HFF-Myc (cell line): ENCODE data around the gene CCIN.

Experiments used
- DNase-seq: peaks from one replicate; pipeline ENCODE4 v3.0.0-alpha.2; 2011; ENCODE audit warnings: low read depth; ENCODE audit errors: extremely low read depth
- H3K4me3 ChIP-seq: replicated peaks from 2 replicates; pipeline ENCODE4 v1.5.1; 2011; ENCODE audit warnings: low read depth, mild to moderate bottlenecking, control low read depth, low read length
- TF ChIP-seq, protein P1 (sequence below): IDR thresholded peaks from 2 replicates; pipeline ENCODE4 v1.5.1; 2012; ENCODE audit warnings: mild to moderate bottlenecking, low read depth, low read length, control low read depth; ENCODE audit errors: missing control alignments

The CCIN gene

DNA sequence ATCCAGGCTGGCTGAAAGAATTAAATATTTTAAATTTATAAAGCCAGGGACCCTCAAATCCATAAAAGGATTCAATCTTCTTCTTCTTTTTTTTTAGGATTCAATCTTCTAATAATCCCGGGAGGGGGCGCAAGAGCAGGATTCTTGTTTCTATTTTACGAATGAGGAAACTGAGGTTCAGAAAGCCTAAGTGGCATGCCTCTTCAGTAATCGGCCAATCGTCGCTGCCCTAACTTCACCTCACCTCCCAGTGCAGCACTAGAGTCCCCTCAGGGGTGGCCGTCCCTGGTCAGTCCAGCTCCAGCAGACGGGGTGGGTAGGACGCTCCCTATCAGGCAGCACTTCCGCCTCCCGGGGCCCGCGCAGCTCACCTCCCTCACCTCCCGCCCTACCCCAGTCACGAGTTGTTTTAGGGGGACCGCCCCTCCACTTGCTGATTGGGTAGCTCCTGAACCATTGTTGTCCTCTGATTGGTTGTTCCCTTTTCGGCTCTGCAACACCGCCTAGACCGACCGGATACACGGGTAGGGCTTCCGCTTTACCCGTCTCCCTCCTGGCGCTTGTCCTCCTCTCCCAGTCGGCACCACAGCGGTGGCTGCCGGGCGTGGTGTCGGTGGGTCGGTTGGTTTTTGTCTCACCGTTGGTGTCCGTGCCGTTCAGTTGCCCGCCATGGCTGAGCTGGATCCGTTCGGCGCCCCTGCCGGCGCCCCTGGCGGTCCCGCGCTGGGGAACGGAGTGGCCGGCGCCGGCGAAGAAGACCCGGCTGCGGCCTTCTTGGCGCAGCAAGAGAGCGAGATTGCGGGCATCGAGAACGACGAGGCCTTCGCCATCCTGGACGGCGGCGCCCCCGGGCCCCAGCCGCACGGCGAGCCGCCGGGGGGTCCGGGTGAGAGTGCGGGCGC lies 21.5 kb downstream of the CCIN start, which contains the start of gene CLTA:
TSS of gene CLTA (plus strand) at position 534 of the 902 bp plus-strand sequence. CDS start at position 670, 136 bp downstream.
- H3K4me3 ChIP-seq, result peak within 1 kb of the TSS; percentile 89
- peak; percentile 99 for DNase-seq
- TF ChIP-seq, protein P1, sequence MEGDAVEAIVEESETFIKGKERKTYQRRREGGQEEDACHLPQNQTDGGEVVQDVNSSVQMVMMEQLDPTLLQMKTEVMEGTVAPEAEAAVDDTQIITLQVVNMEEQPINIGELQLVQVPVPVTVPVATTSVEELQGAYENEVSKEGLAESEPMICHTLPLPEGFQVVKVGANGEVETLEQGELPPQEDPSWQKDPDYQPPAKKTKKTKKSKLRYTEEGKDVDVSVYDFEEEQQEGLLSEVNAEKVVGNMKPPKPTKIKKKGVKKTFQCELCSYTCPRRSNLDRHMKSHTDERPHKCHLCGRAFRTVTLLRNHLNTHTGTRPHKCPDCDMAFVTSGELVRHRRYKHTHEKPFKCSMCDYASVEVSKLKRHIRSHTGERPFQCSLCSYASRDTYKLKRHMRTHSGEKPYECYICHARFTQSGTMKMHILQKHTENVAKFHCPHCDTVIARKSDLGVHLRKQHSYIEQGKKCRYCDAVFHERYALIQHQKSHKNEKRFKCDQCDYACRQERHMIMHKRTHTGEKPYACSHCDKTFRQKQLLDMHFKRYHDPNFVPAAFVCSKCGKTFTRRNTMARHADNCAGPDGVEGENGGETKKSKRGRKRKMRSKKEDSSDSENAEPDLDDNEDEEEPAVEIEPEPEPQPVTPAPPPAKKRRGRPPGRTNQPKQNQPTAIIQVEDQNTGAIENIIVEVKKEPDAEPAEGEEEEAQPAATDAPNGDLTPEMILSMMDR, result peak; percentile 59

DNA sequence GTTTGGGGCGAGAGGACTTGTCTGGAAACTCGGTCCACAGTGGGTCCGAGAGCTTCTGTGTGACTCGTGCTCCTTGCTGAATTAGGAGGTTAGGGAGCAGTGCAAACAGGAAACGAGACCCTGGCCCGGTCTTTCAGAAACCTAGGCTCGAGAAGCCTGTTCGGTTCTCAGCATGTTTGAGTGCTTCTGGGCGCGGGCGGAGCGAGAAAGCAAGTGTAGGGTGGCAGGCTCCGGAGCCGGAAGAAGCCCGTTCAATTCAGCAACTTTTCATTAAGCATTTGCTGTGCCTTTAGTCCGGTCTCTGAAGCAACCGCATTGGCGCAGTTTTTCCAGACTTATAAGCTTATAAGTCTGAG lies 22.1 kb downstream of the CCIN start:
- TF ChIP-seq, protein P1, result no peak
- no peak for DNase-seq

DNA sequence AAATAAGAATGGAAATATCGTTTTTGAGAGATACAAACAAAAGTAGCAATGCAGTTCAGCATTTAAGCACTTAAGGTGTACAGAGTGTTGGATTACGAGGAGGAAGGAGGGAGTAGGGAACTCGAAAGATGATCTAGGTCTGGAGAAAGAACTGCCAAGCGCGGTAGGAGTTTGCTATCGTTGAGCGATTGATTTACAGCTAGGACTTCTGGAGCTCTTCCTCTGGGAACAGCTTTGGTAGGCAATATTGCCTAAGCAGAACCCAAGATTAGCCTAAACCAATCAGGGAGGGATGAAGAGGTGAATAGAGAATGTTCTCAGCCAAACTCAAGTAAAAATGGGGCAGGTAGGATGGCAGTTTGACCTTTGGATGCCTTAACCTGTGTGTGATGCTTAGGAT lies 22.5 kb downstream of the CCIN start:
- TF ChIP-seq, protein P1, result no peak
- peak overlapping the region; percentile 89 for H3K4me3 ChIP-seq
- no peak for DNase-seq

More for the DNA sequence above, 22.1 kb downstream of the CCIN start:
- peak overlapping the region; percentile 89 for H3K4me3 ChIP-seq

DNA sequence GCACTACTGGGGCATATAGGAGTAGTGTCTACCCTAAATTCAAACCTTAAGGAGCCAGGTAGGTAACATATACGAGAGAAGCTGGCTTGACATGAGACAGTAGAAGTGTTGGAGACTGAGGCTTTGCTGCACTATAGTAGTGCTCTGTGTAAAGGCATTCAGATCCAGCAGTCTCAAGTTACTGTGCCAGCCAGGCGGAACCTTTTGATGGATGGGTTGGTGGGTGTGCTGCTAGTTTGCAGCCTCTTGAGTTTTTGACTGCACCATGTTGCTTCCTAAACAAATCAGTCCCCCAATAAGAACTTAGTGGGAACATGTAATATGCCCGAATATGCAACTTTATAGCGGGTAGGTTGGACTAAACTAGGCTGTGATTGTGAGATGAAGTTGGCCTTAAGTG lies 23.0 kb downstream of the CCIN start:
- DNase-seq, result no peak
- TF ChIP-seq, protein P1, result no peak
- H3K4me3 ChIP-seq, result peak overlapping the region; percentile 89

DNA sequence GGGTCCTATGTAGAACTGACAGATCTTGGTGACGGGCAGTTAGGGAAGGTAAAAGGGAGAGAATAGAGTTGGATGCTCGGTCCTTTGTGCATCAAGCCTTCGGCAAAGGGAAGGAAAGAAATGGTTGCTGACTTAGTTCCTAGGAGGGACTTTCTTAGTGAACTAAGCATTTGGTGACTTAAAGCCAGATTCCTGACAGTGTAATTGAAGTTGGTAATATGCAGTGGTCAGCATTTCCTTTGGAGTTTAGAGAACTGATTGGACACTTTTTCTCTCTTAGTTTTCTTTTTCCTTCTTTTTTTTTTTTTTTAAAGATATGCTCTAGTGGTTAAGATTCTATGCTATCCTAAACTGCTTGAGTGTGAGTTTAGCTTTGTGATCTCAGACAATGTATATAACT lies 23.8 kb downstream of the CCIN start:
- H3K4me3 ChIP-seq, result peak overlapping the region; percentile 89
- DNase-seq, result no peak
- TF ChIP-seq, protein P1, result no peak

DNA sequence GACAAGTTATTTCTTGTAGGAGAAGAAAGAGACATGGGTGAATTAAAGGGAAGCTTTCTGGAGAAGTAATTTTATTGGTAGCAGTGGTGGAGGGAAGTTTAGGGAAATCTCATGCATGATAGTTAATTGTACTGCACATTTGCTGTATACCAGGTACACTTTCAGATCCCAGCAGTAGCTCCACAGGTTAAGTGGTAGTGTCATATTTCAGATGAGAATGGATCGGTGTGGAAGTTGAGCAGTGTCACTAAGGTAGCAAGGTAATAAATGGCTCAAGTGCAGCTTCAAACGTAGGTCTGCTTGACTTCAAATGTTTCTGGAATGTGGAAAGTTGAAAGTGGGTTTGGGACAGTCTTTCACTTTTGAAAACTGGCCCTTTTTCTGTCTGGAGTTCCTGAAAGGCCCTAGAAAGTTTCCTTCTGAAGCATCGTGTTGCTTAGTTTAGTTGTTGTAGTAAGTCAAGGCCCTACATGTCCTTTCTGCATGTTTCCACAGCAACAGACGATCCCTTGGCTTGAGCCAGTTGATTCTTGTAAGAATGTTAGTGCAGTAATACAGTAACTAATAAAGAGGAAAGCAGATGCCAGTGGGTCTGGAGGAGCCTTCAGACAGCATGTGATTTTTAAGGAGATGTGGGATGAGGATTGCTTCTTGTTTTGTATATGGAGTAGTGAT lies 25.3 kb downstream of the CCIN start:
- TF ChIP-seq, protein P1, result no peak
- DNase-seq, result no peak
- H3K4me3 ChIP-seq, result peak overlapping the region; percentile 16; the same call in 1 of the 2 replicates
